Testis (tissue), 2 donors: Measurements from ENCODE around the gene ASB18.

Experiments used
- POLR2A ChIP-seq: fragments of 450-650 bp; IDR thresholded peaks from one replicate; pipeline ENCODE4 v1.6.1; 2017; ENCODE audit warnings: antibody characterized with exemption, mild to moderate bottlenecking, moderate library complexity
- TF ChIP-seq, protein P1 (sequence below), 3 experiments: fragments of 450-650 bp in 2 of 3; fragments of 200-600 bp in 1 of 3; sonication (generic) in 1 of 3; IDR thresholded peaks; one replicate each; pipeline ENCODE4 v1.5.1; 2016 to 2019; ENCODE audit warnings: antibody characterized with exemption in 3 of 3, mild to moderate bottlenecking in 2 of 3, moderate library complexity in 1 of 3

DNA sequence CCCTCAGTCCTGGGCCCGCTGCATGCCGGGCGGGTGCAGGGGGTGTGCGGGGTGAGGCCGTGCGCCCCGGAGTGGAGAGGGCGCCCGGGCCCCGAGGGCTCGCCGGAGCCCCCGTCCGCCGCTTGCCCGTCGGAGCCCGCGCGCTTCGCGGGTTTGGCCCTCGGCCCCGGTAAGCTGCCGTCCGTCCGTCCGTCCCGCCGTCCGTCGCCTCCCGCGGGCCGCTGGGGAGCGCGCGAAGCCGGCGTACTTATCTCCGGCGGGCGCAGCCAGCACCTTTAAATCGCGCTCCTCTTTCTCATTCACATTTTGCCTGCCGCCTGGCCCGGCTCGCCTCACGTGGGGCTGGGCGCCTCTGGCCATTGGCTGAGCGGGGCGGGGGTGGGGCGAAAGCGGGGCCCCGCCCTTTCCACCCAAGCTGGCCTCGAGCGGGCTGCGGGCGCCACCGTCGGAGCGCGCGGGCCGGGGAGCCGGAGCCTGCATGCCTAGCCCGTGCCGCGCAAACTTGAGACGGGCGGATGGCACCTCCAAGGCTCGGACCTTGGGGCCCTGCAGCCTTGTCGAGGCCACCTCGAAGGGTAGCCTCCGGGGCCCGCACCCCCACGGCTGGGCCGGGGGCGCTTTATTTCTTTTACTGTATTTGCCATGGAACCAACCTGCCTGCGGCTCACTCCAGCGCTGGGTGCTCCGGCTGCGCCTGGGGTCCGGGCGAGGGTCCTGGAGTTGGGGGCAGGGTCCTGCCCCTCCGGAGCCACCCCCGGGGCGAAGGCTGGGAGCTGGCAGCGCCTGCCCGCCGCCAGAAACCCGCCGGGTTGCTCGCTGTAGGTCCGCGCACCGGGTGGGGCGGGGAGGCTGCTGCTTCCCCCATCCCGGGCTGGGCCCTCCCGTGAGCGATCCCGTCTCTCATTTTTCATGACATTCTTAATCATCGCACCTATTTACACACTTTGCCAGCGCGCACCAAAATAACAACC lies 95.8 kb downstream of the ASB18 start, which contains the start of gene GBX2:
- TF ChIP-seq, protein P1, sequence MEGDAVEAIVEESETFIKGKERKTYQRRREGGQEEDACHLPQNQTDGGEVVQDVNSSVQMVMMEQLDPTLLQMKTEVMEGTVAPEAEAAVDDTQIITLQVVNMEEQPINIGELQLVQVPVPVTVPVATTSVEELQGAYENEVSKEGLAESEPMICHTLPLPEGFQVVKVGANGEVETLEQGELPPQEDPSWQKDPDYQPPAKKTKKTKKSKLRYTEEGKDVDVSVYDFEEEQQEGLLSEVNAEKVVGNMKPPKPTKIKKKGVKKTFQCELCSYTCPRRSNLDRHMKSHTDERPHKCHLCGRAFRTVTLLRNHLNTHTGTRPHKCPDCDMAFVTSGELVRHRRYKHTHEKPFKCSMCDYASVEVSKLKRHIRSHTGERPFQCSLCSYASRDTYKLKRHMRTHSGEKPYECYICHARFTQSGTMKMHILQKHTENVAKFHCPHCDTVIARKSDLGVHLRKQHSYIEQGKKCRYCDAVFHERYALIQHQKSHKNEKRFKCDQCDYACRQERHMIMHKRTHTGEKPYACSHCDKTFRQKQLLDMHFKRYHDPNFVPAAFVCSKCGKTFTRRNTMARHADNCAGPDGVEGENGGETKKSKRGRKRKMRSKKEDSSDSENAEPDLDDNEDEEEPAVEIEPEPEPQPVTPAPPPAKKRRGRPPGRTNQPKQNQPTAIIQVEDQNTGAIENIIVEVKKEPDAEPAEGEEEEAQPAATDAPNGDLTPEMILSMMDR (IDR thresholded peaks at IDR 0.05), result no peak
- no peak for TF ChIP-seq POLR2A
